ENCODE data around the gene SLC51B. TPM values are rescaled to one million over a fixed set of nuclear protein-coding genes. Genes with fewer than 3 reads are reported as not detected.

SLC51B gene
- total RNA-seq, 1 donor = not detected

- DNase-seq (ENCODE audit: low read depth) = no peak
- TF ChIP-seq, protein P1, sequence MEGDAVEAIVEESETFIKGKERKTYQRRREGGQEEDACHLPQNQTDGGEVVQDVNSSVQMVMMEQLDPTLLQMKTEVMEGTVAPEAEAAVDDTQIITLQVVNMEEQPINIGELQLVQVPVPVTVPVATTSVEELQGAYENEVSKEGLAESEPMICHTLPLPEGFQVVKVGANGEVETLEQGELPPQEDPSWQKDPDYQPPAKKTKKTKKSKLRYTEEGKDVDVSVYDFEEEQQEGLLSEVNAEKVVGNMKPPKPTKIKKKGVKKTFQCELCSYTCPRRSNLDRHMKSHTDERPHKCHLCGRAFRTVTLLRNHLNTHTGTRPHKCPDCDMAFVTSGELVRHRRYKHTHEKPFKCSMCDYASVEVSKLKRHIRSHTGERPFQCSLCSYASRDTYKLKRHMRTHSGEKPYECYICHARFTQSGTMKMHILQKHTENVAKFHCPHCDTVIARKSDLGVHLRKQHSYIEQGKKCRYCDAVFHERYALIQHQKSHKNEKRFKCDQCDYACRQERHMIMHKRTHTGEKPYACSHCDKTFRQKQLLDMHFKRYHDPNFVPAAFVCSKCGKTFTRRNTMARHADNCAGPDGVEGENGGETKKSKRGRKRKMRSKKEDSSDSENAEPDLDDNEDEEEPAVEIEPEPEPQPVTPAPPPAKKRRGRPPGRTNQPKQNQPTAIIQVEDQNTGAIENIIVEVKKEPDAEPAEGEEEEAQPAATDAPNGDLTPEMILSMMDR (IDR thresholded peaks at IDR 0.05; ENCODE audit: insufficient read depth, low read depth, low read length) = no peak
These were observed 55.3 kb downstream of the SLC51B start for GRCh38 chr15:65100442-65100841.

DNA sequence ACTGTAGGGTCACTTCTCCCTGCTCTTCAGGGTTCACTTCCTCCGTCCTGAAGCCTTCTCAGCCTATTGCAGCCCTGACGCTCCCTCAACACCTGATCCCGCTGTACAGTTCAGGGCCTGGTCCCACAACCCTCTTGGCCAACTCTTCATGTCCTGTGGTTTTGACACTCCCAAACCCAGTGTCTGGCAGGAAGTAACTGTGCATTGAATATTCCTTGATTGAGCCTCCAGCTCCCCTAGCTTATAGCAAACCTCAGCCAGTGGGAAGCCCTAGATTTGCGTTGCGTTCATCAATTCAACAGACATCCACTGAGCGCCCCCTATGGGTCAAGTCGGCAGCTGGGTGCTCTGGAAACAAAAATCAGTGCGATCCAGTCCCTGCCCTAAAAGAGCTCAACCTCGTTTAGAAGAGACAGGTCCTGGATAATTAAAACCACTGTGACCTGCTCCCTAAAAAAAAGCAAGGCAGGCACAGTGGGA lies 56.3 kb downstream of the SLC51B start:
- TF ChIP-seq, protein P1 (IDR thresholded peaks at IDR 0.05; ENCODE audit: insufficient read depth, low read depth, low read length) = peak; percentile 91
- DNase-seq (ENCODE audit: low read depth) = peak; percentile 72
- H3K4me3 ChIP-seq (ENCODE audit: low read depth, low read length) = no peak overlapping the region

More at GRCh38 chr15:65100442-65100841, 55.3 kb downstream of the SLC51B start:
- no peak overlapping the region for H3K4me3 ChIP-seq (ENCODE audit: low read depth, low read length)

- TF ChIP-seq, protein P1 (IDR thresholded peaks at IDR 0.05; ENCODE audit: insufficient read depth, low read depth, low read length) = no peak
- no peak overlapping the region for H3K4me3 ChIP-seq (ENCODE audit: low read depth, low read length)
- no peak for DNase-seq (ENCODE audit: low read depth)
These were observed 56.9 kb downstream of the SLC51B start for GRCh38 chr15:65101891-65102708.

- no peak overlapping the region for H3K4me3 ChIP-seq (ENCODE audit: low read depth, low read length)
- TF ChIP-seq, protein P1 (IDR thresholded peaks at IDR 0.05; ENCODE audit: insufficient read depth, low read depth, low read length) = no peak
- no peak for DNase-seq (ENCODE audit: low read depth)
These were observed 57.7 kb downstream of the SLC51B start for GRCh38 chr15:65102912-65103311.

Other genes starting within 250 kb of the SLC51B start
- 9.7 and 11.2 TPM in 2 replicates for gene PIF1, start 219.7 kb upstream of the SLC51B start, total RNA-seq
- gene PLEKHO2, start 203.5 kb upstream of the SLC51B start, total RNA-seq = 30.9 and 48.8 TPM in 2 replicates
- 3.9 and 7.1 TPM in 2 replicates for gene ANKDD1A, start 133.5 kb upstream of the SLC51B start, total RNA-seq
- gene SPG21, start 55.5 kb upstream of the SLC51B start, total RNA-seq = 110 and 130 TPM in 2 replicates
- gene MTFMT, start 15.7 kb upstream of the SLC51B start, total RNA-seq = 18.0 and 30.7 TPM in 2 replicates
- gene RASL12, start 22.6 kb downstream of the SLC51B start, total RNA-seq = under 0.01 and 2.9 TPM in 2 replicates
- not detected in 2 replicates for gene KBTBD13, start 31.4 kb downstream of the SLC51B start, total RNA-seq
- 1.7 and 2.3 TPM in 2 replicates for gene UBAP1L, start 69.8 kb downstream of the SLC51B start, total RNA-seq
- 14.8 and 20.7 TPM in 2 replicates for gene PDCD7, start 88.4 kb downstream of the SLC51B start, total RNA-seq
- 35.1 and 44.5 TPM in 2 replicates for gene CLPX, start 140.0 kb downstream of the SLC51B start, total RNA-seq
- gene CILP, start 166.1 kb downstream of the SLC51B start, total RNA-seq = under 0.01 TPM in 2 replicates
- gene PARP16, start 241.5 kb downstream of the SLC51B start, total RNA-seq = 3.0 and 4.5 TPM in 2 replicates

All from fibroblast of villous mesenchyme (primary cell).